Measurements from ENCODE around the gene GLIS2.

GLIS2 gene

GRCh38 chr16:4285167-4285566 is 30.7 kb upstream of the GLIS2 start:
- Mint-ChIP-seq H3K27ac (no peak overlapping the region), H3K27me3 (peaks cover 53% of the 10 kb centered on the region), H3K4me1 (peaks cover 14% of the 10 kb centered on the region), H3K9me3 (no peaks in the 10 kb centered on the region), H3K36me3 (no peaks in the 10 kb centered on the region), H3K4me3 (no peak overlapping the region)
- no peak for DNase-seq
- CTCF ChIA-PET: no interaction called here

DNA sequence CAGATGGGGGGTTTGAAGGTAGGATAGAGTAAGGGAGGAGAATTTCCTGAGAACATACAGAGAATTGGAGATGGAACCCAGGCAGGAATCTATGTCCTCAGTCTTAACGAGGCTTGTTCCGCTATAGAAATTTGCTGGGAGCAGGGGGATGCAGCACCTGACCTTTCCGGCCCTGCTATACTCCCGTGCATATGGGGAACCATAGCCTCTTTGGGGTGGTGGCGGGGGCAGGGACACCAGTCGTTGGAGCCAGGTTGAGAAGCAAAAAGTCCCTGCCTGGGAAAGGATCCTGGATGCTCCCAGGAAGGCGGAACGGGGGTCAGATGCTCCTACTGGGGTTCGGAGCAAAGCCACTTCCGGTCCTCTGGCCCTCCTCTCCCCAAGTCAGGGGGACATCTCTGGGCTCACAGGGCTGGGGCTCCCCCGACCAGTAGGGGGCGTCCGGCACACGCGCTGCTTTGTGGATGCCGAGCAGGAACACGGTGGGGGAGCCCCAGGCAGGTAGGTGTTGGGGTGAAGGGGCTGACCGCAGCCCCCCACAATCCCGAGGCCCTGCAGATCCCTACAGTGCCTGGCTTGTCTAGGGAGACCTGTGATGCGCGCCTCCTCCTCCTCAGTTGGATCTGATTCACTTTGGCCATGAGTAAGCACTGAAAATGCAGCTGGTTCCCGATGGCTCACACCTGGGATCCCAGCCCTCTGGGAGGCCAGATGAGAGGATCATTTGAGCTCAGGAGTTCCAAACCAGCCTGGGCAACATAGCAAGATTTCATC is 27.5 kb upstream of the GLIS2 start:
- H3K27ac Mint-ChIP-seq: no peak overlapping the region
- CTCF ChIA-PET: interaction anchor here (0.6 to 4.7 kb wide), 13 partner anchors 9 to 116 kb away, joined by 3 to 85 read pairs (median 4); no protein-coding TSS in a partner anchor
- H3K4me3 Mint-ChIP-seq: no peak overlapping the region
- DNase-seq: peak; percentile 87
- H3K4me1 Mint-ChIP-seq: peaks cover 13% of the 10 kb centered on the region
- no peaks in the 10 kb centered on the region for H3K9me3 Mint-ChIP-seq
- no peaks in the 10 kb centered on the region for H3K36me3 Mint-ChIP-seq
- H3K27me3 Mint-ChIP-seq: peaks cover 54% of the 10 kb centered on the region

DNA sequence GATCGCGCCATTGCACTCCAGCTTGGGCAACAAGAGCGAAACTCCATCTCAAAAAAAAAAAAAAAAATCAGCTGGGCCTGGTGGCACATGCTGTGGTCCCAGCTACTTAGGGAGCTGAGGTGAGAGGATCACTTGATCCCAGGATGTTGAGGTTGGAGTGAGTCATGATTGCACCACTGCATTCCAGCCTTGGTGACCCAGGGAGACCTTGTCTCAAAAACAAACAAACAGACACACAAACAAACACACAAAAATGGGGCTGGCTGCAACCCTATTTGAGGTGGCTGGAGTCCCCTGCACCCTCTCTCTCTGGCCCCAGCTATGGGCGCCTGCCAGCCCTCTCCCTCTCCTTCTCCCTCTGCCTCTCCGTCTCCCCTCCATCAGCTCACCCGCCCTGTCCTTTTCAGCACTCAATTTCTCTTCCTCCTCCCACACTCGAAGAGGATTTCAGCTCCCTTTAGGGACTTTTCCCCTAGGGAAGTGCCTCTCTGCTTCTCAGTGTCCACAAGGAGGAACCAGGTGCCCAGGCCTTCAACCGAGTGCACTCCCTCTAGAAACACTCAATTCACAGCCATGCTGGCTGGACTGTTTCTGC is 25.5 kb upstream of the GLIS2 start:
- Mint-ChIP-seq H3K9me3 (no peaks in the 10 kb centered on the region), H3K36me3 (no peaks in the 10 kb centered on the region), H3K27ac (no peak overlapping the region), H3K4me3 (no peak overlapping the region), H3K4me1 (peaks cover 11% of the 10 kb centered on the region), H3K27me3 (peaks cover 54% of the 10 kb centered on the region)
- CTCF ChIA-PET: interaction anchor here (0.7 to 4.7 kb wide), 3 partner anchors 40 to 148 kb away, joined by 3 to 85 read pairs (median 3); no protein-coding TSS in a partner anchor
- no peak for DNase-seq

GRCh38 chr16:4291699-4292098 is 24.2 kb upstream of the GLIS2 start:
- CTCF ChIA-PET: interaction anchor here (1.2 kb wide), 1 partner anchor 111 kb away, joined by 3 read pairs; no protein-coding TSS in a partner anchor
- no peak for DNase-seq
- no peak overlapping the region for H3K27ac Mint-ChIP-seq
- H3K36me3 Mint-ChIP-seq: no peaks in the 10 kb centered on the region
- H3K9me3 Mint-ChIP-seq: no peaks in the 10 kb centered on the region
- H3K27me3 Mint-ChIP-seq: peaks cover 49% of the 10 kb centered on the region
- H3K4me1 Mint-ChIP-seq: peaks cover 11% of the 10 kb centered on the region
- H3K4me3 Mint-ChIP-seq: no peak overlapping the region

DNA sequence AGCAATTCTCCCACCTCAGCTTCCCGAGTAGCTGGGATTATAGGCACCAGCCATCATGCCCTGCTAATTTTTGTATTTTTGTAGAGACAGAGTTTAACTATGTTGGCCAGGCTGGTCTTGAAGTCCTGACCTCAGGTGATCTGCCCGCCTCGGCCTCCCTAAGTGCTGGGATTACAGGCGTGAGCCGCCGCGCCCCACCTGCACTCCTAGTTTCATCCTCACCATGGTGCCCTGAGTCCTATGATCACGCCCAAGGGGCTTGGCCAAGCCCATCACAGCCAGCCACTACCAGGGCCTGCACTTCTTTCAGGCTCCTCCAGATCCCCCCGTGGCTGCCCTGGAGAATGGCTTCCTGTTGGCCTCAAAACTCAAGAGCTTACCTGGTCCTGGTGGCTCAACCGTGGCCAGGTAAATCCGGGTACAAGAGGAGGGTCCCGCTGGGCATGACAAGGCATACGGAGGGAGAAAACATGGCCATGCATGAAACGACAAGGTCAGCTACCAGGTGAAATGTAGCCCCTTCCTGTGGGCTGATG is 22.6 kb upstream of the GLIS2 start:
- Mint-ChIP-seq H3K4me1 (peaks cover 5% of the 10 kb centered on the region), H3K36me3 (no peaks in the 10 kb centered on the region), H3K9me3 (no peaks in the 10 kb centered on the region), H3K4me3 (no peak overlapping the region), H3K27ac (no peak overlapping the region), H3K27me3 (peaks cover 49% of the 10 kb centered on the region)
- CTCF ChIA-PET: interaction anchor here (0.8 to 1.5 kb wide), 3 partner anchors 13 to 37 kb away, joined by 3 read pairs; no protein-coding TSS in a partner anchor
- DNase-seq: no peak

GRCh38 chr16:4293822-4294457 is 21.9 kb upstream of the GLIS2 start:
- CTCF ChIA-PET: interaction anchor here (0.8 to 1.5 kb wide), 2 partner anchors 34 to 36 kb away, joined by 3 read pairs; no protein-coding TSS in a partner anchor
- H3K36me3 Mint-ChIP-seq: no peaks in the 10 kb centered on the region
- DNase-seq: no peak
- H3K4me1 Mint-ChIP-seq: no peaks in the 10 kb centered on the region
- peaks cover 45% of the 10 kb centered on the region for H3K27me3 Mint-ChIP-seq
- no peak overlapping the region for H3K4me3 Mint-ChIP-seq
- H3K27ac Mint-ChIP-seq: no peak overlapping the region
- no peaks in the 10 kb centered on the region for H3K9me3 Mint-ChIP-seq

- Mint-ChIP-seq H3K27me3 (peaks cover 39% of the 10 kb centered on the region), H3K36me3 (peaks cover 1% of the 10 kb centered on the region), H3K4me1 (peaks cover 5% of the 10 kb centered on the region), H3K9me3 (no peaks in the 10 kb centered on the region), H3K4me3 (no peak overlapping the region), H3K27ac (no peak overlapping the region)
- CTCF ChIA-PET: interaction anchor here (1.1 kb wide), 1 partner anchor 33 kb away, joined by 3 read pairs; no protein-coding TSS in a partner anchor
- no peak for DNase-seq
Observed at GRCh38 chr16:4295581-4295980, 20.3 kb upstream of the GLIS2 start.

- no peak overlapping the region for H3K27ac Mint-ChIP-seq
- H3K4me3 Mint-ChIP-seq: no peak overlapping the region
- no peak for DNase-seq
- H3K27me3 Mint-ChIP-seq: peaks cover 25% of the 10 kb centered on the region
- H3K4me1 Mint-ChIP-seq: peaks cover 5% of the 10 kb centered on the region
- no peaks in the 10 kb centered on the region for H3K9me3 Mint-ChIP-seq
- peaks cover 7% of the 10 kb centered on the region for H3K36me3 Mint-ChIP-seq
- CTCF ChIA-PET: interaction anchor here (1.0 to 2.6 kb wide), 4 partner anchors 8 to 105 kb away, joined by 3 to 9 read pairs (median 6); no protein-coding TSS in a partner anchor
Observed at GRCh38 chr16:4297480-4297879, 18.4 kb upstream of the GLIS2 start.

GRCh38 chr16:4298761-4299522 is 16.9 kb upstream of the GLIS2 start:
- CTCF ChIA-PET: interaction anchor here (0.7 to 2.6 kb wide), 4 partner anchors 10 to 31 kb away, joined by 3 to 8 read pairs (median 3); no protein-coding TSS in a partner anchor
- no peak for DNase-seq
- Mint-ChIP-seq H3K27me3 (peaks cover 14% of the 10 kb centered on the region), H3K27ac (no peak overlapping the region), H3K9me3 (no peaks in the 10 kb centered on the region), H3K36me3 (peaks cover 8% of the 10 kb centered on the region), H3K4me1 (peaks cover 8% of the 10 kb centered on the region), H3K4me3 (no peak overlapping the region)

DNA sequence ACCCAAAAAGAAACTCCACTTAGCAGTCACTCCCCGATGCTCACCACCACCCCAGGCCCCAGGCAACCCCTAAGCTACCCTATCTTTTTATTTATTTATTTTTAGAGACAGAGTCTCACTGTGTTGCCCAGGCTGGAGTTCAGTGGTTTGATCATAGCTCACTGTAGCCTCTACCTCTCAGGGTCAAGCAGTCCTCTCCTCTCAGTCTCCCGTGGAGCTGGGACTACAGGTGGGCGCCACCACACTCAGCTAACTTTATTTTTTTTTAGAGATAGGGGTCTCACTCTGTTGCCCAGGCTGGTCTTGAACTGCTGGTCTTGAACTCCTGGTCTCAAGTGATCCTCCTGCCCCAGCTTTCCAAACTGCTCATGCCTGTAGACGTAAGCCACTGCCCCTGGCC is 14.7 kb upstream of the GLIS2 start:
- Mint-ChIP-seq H3K9me3 (no peaks in the 10 kb centered on the region), H3K27ac (no peak overlapping the region), H3K36me3 (peaks cover 16% of the 10 kb centered on the region), H3K4me1 (peaks cover 23% of the 10 kb centered on the region), H3K27me3 (no peaks in the 10 kb centered on the region), H3K4me3 (no peak overlapping the region)
- DNase-seq: no peak
- CTCF ChIA-PET: interaction anchor here (0.7 to 1.0 kb wide), 2 partner anchors 10 to 28 kb away, joined by 3 to 4 read pairs; partner anchors contain the start of gene TFAP4

- Mint-ChIP-seq H3K27me3 (no peaks in the 10 kb centered on the region), H3K9me3 (no peaks in the 10 kb centered on the region), H3K4me1 (peaks cover 31% of the 10 kb centered on the region), H3K36me3 (peaks cover 20% of the 10 kb centered on the region), H3K27ac (no peak overlapping the region), H3K4me3 (no peak overlapping the region)
- CTCF ChIA-PET: interaction anchor here (0.7 to 1.1 kb wide), 2 partner anchors 18 to 40 kb away, joined by 3 to 4 read pairs; no protein-coding TSS in a partner anchor
- DNase-seq: no peak
Observed at GRCh38 chr16:4301968-4302367, 13.9 kb upstream of the GLIS2 start.

GRCh38 chr16:4303973-4304372 is 11.9 kb upstream of the GLIS2 start:
- Mint-ChIP-seq H3K4me3 (no peak overlapping the region), H3K4me1 (peaks cover 38% of the 10 kb centered on the region), H3K27me3 (no peaks in the 10 kb centered on the region), H3K36me3 (peaks cover 24% of the 10 kb centered on the region), H3K27ac (peak overlapping the region; percentile 24), H3K9me3 (no peaks in the 10 kb centered on the region)
- CTCF ChIA-PET: interaction anchor here (0.7 kb wide), 1 partner anchor 23 kb away, joined by 3 read pairs; no protein-coding TSS in a partner anchor
- DNase-seq: no peak

GRCh38 chr16:4306470-4307214 is 9.2 kb upstream of the GLIS2 start:
- peak overlapping the region; percentile 95 for H3K27ac Mint-ChIP-seq
- H3K36me3 Mint-ChIP-seq: peaks cover 20% of the 10 kb centered on the region
- peaks cover 20% of the 10 kb centered on the region for H3K27me3 Mint-ChIP-seq
- H3K4me1 Mint-ChIP-seq: peaks cover 38% of the 10 kb centered on the region
- peak overlapping the region; percentile 91 for H3K4me3 Mint-ChIP-seq
- no peaks in the 10 kb centered on the region for H3K9me3 Mint-ChIP-seq
- CTCF ChIA-PET: interaction anchor here (0.5 to 2.8 kb wide), 7 partner anchors 14 to 165 kb away, joined by 3 to 11 read pairs (median 3); no protein-coding TSS in a partner anchor
- DNase-seq: peak; percentile 72

All from activated naive CD4-positive, alpha-beta T cell treated with anti-CD3 and anti-CD28 coated beads, Interleukin-2, amount 10 ng/mL, durations not matched to agents 7 days and 5 days (primary cell).